GM12801 (cell line): ENCODE data around the gene EZH2.

Experiments used
- CTCF ChIP-seq: IDR thresholded peaks from one replicate; pipeline ENCODE4 v1.5.1; 2011; ENCODE audit warnings: control low read depth; ENCODE audit not compliant: insufficient read length; ENCODE audit errors: extremely low read depth

EZH2 gene

GRCh38 chr7:148835854-148836253, 48.2 kb downstream of the EZH2 start:
- TF ChIP-seq CTCF, result no peak

GRCh38 chr7:148834605-148835004, 49.5 kb downstream of the EZH2 start:
- no peak for TF ChIP-seq CTCF

- TF ChIP-seq CTCF, result no peak
These were observed 52.3 kb downstream of the EZH2 start for GRCh38 chr7:148831782-148832181.

- TF ChIP-seq CTCF, result no peak
These were observed 53.0 kb downstream of the EZH2 start for GRCh38 chr7:148830897-148831692.

- no peak for TF ChIP-seq CTCF
These were observed 55.1 kb downstream of the EZH2 start for GRCh38 chr7:148828965-148829364.

GRCh38 chr7:148825338-148825737, 58.8 kb downstream of the EZH2 start:
- TF ChIP-seq CTCF, result no peak

- TF ChIP-seq CTCF, result no peak
These were observed 59.2 kb downstream of the EZH2 start for GRCh38 chr7:148824864-148825263.

- no peak for TF ChIP-seq CTCF
These were observed 62.7 kb downstream of the EZH2 start for GRCh38 chr7:148821422-148821821.
